K562 (cell line): ENCODE results near the gene ENTPD8. TPM values are rescaled to one million over a fixed set of nuclear protein-coding genes. Genes with fewer than 3 reads are reported as not detected.

Source experiments
- ATAC-seq: fragments of 200-7000 bp; cut with Tn5 transposase; 3 replicates; pipeline ENCODE4 v1.9.1; 2020; ENCODE audit warnings: moderate library complexity
- BruUV-seq: library from RNA; stranded (reverse); fragments of 400-500 nt; replicated peaks from 2 replicates; lab custom pipeline; 2021; lab: Mats Ljungman, UMichigan
- CTCF ChIA-PET: fragments of 300-600 bp; formaldehyde crosslinking; extraction: SDS; loops from one replicate; lab custom pipeline; 2021; ENCODE audit warnings: low intra/inter-chr PET ratio; lab: Yijun Ruan, JAX
- POLR2A ChIA-PET: fragments of 300-600, 350-650 bp; sonication (Branson Sonifier 250); formaldehyde crosslinking; extraction: SDS; loops from one replicate; lab custom pipeline; 2021; ENCODE audit warnings: antibody characterized with exemption, inconsistent platforms; lab: Yijun Ruan, JAX
- DNase-seq, 4 experiments: peaks; one replicate each; pipeline versions ENCODE4 v3.0.0 to v3.0.0-alpha.2; 2011 to 2018; ENCODE audit warnings: low spot score in 3 of 4, mixed read lengths in 3 of 4; ENCODE audit errors: extremely low read depth in 1 of 4
- FAIRE-seq: peaks from 2 replicates; lab custom pipeline; 2011; peaks lifted over from hg19 to GRCh38; lab: Jason Lieb, UNC
- H2AFZ ChIP-seq: 2 replicates; pipeline ENCODE4 v1.6.0; 2011; ENCODE audit warnings: low read depth, low read length, control low read depth, inconsistent platforms
- H3K27ac ChIP-seq: fragments of 200-600 bp; 3 replicates; pipeline ENCODE4 v1.8.0; 2011; ENCODE audit warnings: low read depth, mild to moderate bottlenecking, control low read depth, inconsistent platforms, low read length, moderate library complexity, mixed read lengths; ENCODE audit errors: extremely low read depth
- H3K27me3 ChIP-seq, 2 experiments: fragments of 300-600 bp in 1 of 2; 2 replicates in 1 of 2; 3 replicates in 1 of 2; pipeline versions ENCODE4 v1.6.0 to v1.8.0; 2011; ENCODE audit warnings: inconsistent platforms in 2 of 2, low read length in 2 of 2, mild to moderate bottlenecking in 1 of 2, mixed read lengths in 1 of 2, moderate library complexity in 1 of 2; ENCODE audit not compliant: control insufficient read depth in 2 of 2, insufficient read depth in 2 of 2
- H3K36me3 ChIP-seq: fragments of 300-600 bp; 3 replicates; pipeline ENCODE4 v1.8.0; 2011; ENCODE audit warnings: mild to moderate bottlenecking, low read length, inconsistent platforms; ENCODE audit not compliant: control insufficient read depth, insufficient read depth
- H3K4me1 ChIP-seq, 2 experiments: fragments of 200-600 bp in 1 of 2; replicated peaks in 1 of 2; 2 replicates in 1 of 2; 3 replicates in 1 of 2; pipeline versions ENCODE4 v1.5.1 to v1.8.0; 2011; ENCODE audit warnings: inconsistent platforms in 2 of 2, low read length in 2 of 2, mild to moderate bottlenecking in 1 of 2, mixed read lengths in 1 of 2, moderate library complexity in 1 of 2; ENCODE audit not compliant: control insufficient read depth in 2 of 2, insufficient read depth in 2 of 2
- H3K4me2 ChIP-seq: 2 replicates; pipeline ENCODE4 v1.6.1; 2011; ENCODE audit warnings: low read length, control low read depth, inconsistent platforms, mixed read lengths; ENCODE audit not compliant: insufficient read depth
- H3K4me3 ChIP-seq: fragments of 200-600 bp; sonication (generic), shearing (Covaris generic); 2 replicates; pipeline ENCODE4 v1.5.1; 2016; ENCODE audit warnings: control low read depth, inconsistent platforms
- H3K79me2 ChIP-seq: fragments of 200-600 bp; 3 replicates; pipeline ENCODE4 v1.8.0; 2011; ENCODE audit warnings: low read length, inconsistent platforms; ENCODE audit not compliant: control insufficient read depth, insufficient read depth
- H3K9ac ChIP-seq, 2 experiments: 2 replicates each; pipeline versions ENCODE4 v1.6.0 to v1.6.1; 2011; ENCODE audit warnings: low read depth in 2 of 2, low read length in 2 of 2, control low read depth in 1 of 2, inconsistent platforms in 1 of 2, mild to moderate bottlenecking in 1 of 2, mixed read lengths in 1 of 2; ENCODE audit not compliant: insufficient read depth in 1 of 2
- H3K9me1 ChIP-seq: one replicate; pipeline ENCODE4 v1.6.0; 2011; ENCODE audit warnings: inconsistent platforms, mild to moderate bottlenecking, low read length, moderate library complexity; ENCODE audit not compliant: control insufficient read depth, insufficient read depth
- H3K9me3 ChIP-seq: replicated peaks from 2 replicates; pipeline ENCODE4 v1.5.1; 2011; ENCODE audit warnings: low read depth, low read length, inconsistent platforms; ENCODE audit not compliant: control insufficient read depth, insufficient read depth
- H4K20me1 ChIP-seq: replicated peaks from 2 replicates; pipeline ENCODE4 v1.6.1; 2011; ENCODE audit warnings: low read length, inconsistent platforms, mixed read lengths; ENCODE audit not compliant: control insufficient read depth, insufficient read depth
- ATF3 ChIP-seq, 2 experiments: fragments of 450-650 bp in 1 of 2; sonication (generic) in 1 of 2; formaldehyde crosslinking in 1 of 2; IDR thresholded peaks in 1 of 2; conservative IDR thresholded peaks in 1 of 2; 2 replicates each; pipeline versions ENCODE4 v1.6.1 to v1.8.1; 2016 to 2023; ENCODE audit warnings: mild to moderate bottlenecking in 2 of 2, moderate library complexity in 2 of 2, inconsistent platforms in 1 of 2, missing genetic modification reagents in 1 of 2
- BCL6 ChIP-seq: fragments of 250-450 bp; sonication (Bioruptor Pico); IDR thresholded peaks from 2 replicates; pipeline ENCODE4 v1.4.0; 2020
- CBX2 ChIP-seq: fragments of 200-600 bp; sonication (generic); IDR thresholded peaks from one replicate; pipeline ENCODE4 v1.6.1; 2012; ENCODE audit warnings: mild to moderate bottlenecking, low read length, inconsistent platforms; ENCODE audit not compliant: insufficient read depth, poor library complexity, severe bottlenecking
- CHCHD3 ChIP-seq: fragments of 250-450 bp; sonication (Bioruptor Pico); IDR thresholded peaks from 2 replicates; pipeline ENCODE4 v2.1.2; 2022; ENCODE audit warnings: mild to moderate bottlenecking
- HDAC6 ChIP-seq: IDR thresholded peaks from 2 replicates; pipeline ENCODE4 v1.6.1; 2012; ENCODE audit warnings: low read depth, mild to moderate bottlenecking, control low read depth, inconsistent platforms, low read length, moderate library complexity
- HNRNPL ChIP-seq: fragments of 200-400 bp; formaldehyde crosslinking; IDR thresholded peaks from 2 replicates; pipeline ENCODE4 v1.6.1; 2017; ENCODE audit warnings: low read depth, mild to moderate bottlenecking, low read length
- HOMEZ ChIP-seq: fragments of 250-450 bp; sonication (Bioruptor Pico); IDR thresholded peaks from 2 replicates; pipeline ENCODE4 v1.4.0; 2020; ENCODE audit warnings: mild to moderate bottlenecking, moderate library complexity
- LARP7 ChIP-seq: fragments of 450-650 bp; IDR thresholded peaks from 2 replicates; pipeline ENCODE4 v1.6.1; 2016
- NONO ChIP-seq, 2 experiments: fragments of 200-400 bp in 1 of 2; fragments of 450-650 bp in 1 of 2; formaldehyde crosslinking in 1 of 2; IDR thresholded peaks; 2 replicates each; pipeline ENCODE4 v1.6.1; 2017; ENCODE audit warnings: low read depth in 2 of 2, mild to moderate bottlenecking in 2 of 2, moderate library complexity in 2 of 2, low read length in 1 of 2
- NR3C1 ChIP-seq: sonication (generic); formaldehyde crosslinking; IDR thresholded peaks from 2 replicates; pipeline ENCODE4 v1.8.1; 2022; ENCODE audit warnings: missing genetic modification reagents
- RBM15 ChIP-seq: fragments of 200-400 bp; formaldehyde crosslinking; IDR thresholded peaks from 2 replicates; pipeline ENCODE4 v1.6.1; 2018; ENCODE audit warnings: mild to moderate bottlenecking, low read length, moderate library complexity; ENCODE audit not compliant: insufficient read depth
- TCF15 ChIP-seq: fragments of 250-450 bp; sonication (Bioruptor Pico); IDR thresholded peaks from 2 replicates; pipeline ENCODE4 v1.8.0; 2022; ENCODE audit warnings: moderate library complexity, mild to moderate bottlenecking, inconsistent platforms
- ZBTB1 ChIP-seq: sonication (generic); formaldehyde crosslinking; IDR thresholded peaks from 2 replicates; pipeline ENCODE4 v1.8.1; 2023; ENCODE audit warnings: missing genetic modification reagents, low read depth, mild to moderate bottlenecking, borderline replicate concordance
- ZNF12 ChIP-seq: sonication (generic); formaldehyde crosslinking; IDR thresholded peaks from 2 replicates; pipeline ENCODE4 v1.4.0; 2020; ENCODE audit warnings: mild to moderate bottlenecking, missing genetic modification reagents
- ZNF277 ChIP-seq: fragments of 250-450 bp; sonication (Bioruptor Pico); IDR thresholded peaks from 2 replicates; pipeline ENCODE4 v1.8.0; 2022; ENCODE audit warnings: inconsistent platforms, mild to moderate bottlenecking, moderate library complexity, borderline replicate concordance
- WGBS: fragments of 100-300 bp; shearing (Covaris generic); methylation state at CpG from one replicate; pipeline ENCODE4 v1.1.6; 2016; ENCODE audit warnings: low coverage, mixed read lengths; ENCODE audit not compliant: insufficient coverage; ENCODE audit errors: missing lambda C conversion rate; 5-methylcytosine and 5-hydroxymethylcytosine counted together
- in situ Hi-C: fragments of 300-500 bp; cut with MboI; formaldehyde crosslinking; loops from 4 replicates; pipeline ENCODE4 v1.15.0; 2018; ENCODE audit warnings: inconsistent platforms, mixed read lengths
- intact Hi-C: fragments of 100-400 bp; cut with micrococcal nuclease; formaldehyde crosslinking; loops from 2 replicates; pipeline ENCODE4 v1.14.2; 2022
- polyA plus RNA-seq, 8 experiments: library from polyadenylated mRNA; depleted of rRNA in 4 of 8; stranded (reverse) in 5 of 8; unstranded in 3 of 8; fragments of >200 nt; fragmentation: Nextera tagmentation in 2 of 8; fragmentation: Illumina TruSeq in 1 of 8; extraction: Ambion mirVana in 2 of 8; extraction: Trizol in 1 of 8; gene quantifications; 2 replicates each; pipeline versions ENCODE4 v1.2.1 to v1.2.3, GENCODE V29; 2011 to 2014; ENCODE audit warnings: inconsistent platforms in 1 of 8, missing spikeins in 1 of 8
- total RNA-seq, 7 experiments: library from RNA; depleted of rRNA in 6 of 7; stranded (reverse); fragments of >200 nt in 6 of 7; fragmentation: Illumina TruSeq in 2 of 7; extraction: Trizol in 2 of 7; gene quantifications; 2 replicates each; pipeline versions ENCODE4 v1.2.1 to v1.2.3, GENCODE V29; 2011 to 2021; ENCODE audit warnings: low replicate concordance in 1 of 7

The ENTPD8 gene
- total and polyA plus RNA-seq, 9 of the 15 experiments (the other 6 are each of a cell fraction or from before 2014, with no cell fraction given), result 0.06 to 0.27 (median 0.19) TPM; not detected in 5

- FAIRE-seq, result no peak
- H3K36me3 ChIP-seq, result peaks cover 41% of the 10 kb centered on the region; the same call in 1 of the 3 replicates
- peak overlapping the region; percentile 59 for H3K4me3 ChIP-seq
- H3K4me1 ChIP-seq, result peaks cover 24 to 98% of the 10 kb centered on the region in 2 experiments
- H3K9me3 ChIP-seq, result no peaks in the 10 kb centered on the region
- no peak overlapping the region for H2AFZ ChIP-seq
- DNase-seq, result peak in 1 of 4 experiments; percentile 64
- peak; percentile 4 for ATAC-seq
- H4K20me1 ChIP-seq, result no peaks in the 10 kb centered on the region
- peak overlapping the region; percentile 61 for H3K4me2 ChIP-seq
- peaks cover 12% of the 10 kb centered on the region for H3K79me2 ChIP-seq
- WGBS, result 12% methylated on average over 16 of the region's 88 CpGs
- H3K27me3 ChIP-seq, result no peaks in the 10 kb centered on the region
- intact Hi-C loops (no loop called here), in situ Hi-C loops (no loop called here)
- ChIA-PET POLR2A (interaction anchor here (0.8 kb wide), 1 partner anchor 10 kb away, joined by 4 read pairs; no protein-coding TSS in a partner anchor), CTCF (no interaction called here)
- peak overlapping the region; percentile 74 for H3K27ac ChIP-seq
- no peaks in the 10 kb centered on the region for H3K9me1 ChIP-seq
- H3K9ac ChIP-seq, result peak overlapping the region; percentile 68 to 97; a peak in 3 of 4 replicates
- BruUV-seq, result no TSS peak
- TF ChIP-seq NR3C1 (CRISPR knock-in tag) (peak; percentile 33; the same call in 1 of the 2 replicates), BCL6 (CRISPR knock-in tag) (no peak), NONO (IDR thresholded peaks at IDR 0.05; ENCODE audit: low read depth in 2 of 2, low read length in 1 of 2) (no peak), HNRNPL (peak; percentile 78), ZNF277 (CRISPR knock-in tag) (no peak), CHCHD3 (CRISPR knock-in tag) (no peak), ZBTB1 (peak; percentile 73), ZNF12 (CRISPR knock-in tag) (peak; percentile 37; the same call in 1 of the 2 replicates), TCF15 (CRISPR knock-in tag) (peak; percentile 32; the same call in 1 of the 2 replicates), HOMEZ (CRISPR knock-in tag) (no peak), LARP7 (no peak), CBX2 (no peak), RBM15 (no peak), ATF3 (IDR thresholded peaks at IDR 0.05) (no peak), ATF3 (CRISPR knock-in tag; conservative IDR thresholded peaks at IDR 0.05) (no peak), HDAC6 (no peak)
These were observed 17.3 kb upstream of the ENTPD8 start for GRCh38 chr9:137458194-137459151.
